ENCODE results near the gene UNC5C.
A peak's percentile ranks its signal among the peaks of the same experiment; 100 is the strongest.

UNC5C gene

DNA sequence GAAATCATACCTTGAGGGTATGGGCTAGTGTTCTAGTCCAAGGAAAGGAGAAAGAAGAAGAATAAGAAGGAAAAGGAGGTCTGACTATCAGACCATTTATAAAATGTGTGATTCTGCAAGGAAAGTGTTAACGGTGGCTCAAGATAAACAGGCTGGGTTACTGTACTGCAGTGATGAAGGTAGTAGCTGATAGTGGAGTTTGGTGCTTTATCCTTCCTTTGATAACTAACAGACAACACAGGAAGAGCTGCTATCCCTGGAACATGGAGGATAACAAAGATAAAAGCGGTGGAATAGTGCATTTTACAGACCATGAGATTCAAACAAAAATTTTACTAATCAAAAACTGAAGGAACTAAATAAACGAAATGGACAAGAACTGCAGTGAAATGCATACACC is 2.6 kb downstream of the UNC5C start:
- DNase-seq = no peak

DNA sequence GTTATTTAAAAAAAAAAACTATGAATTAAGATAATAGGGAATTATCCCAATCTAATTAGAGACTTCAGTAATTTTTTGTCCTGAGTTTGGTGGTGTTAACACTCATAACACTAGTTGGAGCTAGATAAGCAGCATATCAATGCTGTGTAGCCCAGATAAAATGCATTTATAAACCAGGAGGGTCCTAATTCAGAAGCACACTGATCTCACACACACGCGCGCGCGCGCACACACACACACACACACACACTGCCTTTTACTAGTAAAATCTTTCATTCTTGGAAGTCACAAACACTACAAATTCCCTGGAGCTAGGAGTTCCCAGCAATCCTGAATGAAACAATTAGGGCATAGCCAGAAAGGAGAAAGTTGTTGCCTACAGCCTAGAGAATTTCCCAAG is 3.2 kb downstream of the UNC5C start:
- no peak for DNase-seq

DNA sequence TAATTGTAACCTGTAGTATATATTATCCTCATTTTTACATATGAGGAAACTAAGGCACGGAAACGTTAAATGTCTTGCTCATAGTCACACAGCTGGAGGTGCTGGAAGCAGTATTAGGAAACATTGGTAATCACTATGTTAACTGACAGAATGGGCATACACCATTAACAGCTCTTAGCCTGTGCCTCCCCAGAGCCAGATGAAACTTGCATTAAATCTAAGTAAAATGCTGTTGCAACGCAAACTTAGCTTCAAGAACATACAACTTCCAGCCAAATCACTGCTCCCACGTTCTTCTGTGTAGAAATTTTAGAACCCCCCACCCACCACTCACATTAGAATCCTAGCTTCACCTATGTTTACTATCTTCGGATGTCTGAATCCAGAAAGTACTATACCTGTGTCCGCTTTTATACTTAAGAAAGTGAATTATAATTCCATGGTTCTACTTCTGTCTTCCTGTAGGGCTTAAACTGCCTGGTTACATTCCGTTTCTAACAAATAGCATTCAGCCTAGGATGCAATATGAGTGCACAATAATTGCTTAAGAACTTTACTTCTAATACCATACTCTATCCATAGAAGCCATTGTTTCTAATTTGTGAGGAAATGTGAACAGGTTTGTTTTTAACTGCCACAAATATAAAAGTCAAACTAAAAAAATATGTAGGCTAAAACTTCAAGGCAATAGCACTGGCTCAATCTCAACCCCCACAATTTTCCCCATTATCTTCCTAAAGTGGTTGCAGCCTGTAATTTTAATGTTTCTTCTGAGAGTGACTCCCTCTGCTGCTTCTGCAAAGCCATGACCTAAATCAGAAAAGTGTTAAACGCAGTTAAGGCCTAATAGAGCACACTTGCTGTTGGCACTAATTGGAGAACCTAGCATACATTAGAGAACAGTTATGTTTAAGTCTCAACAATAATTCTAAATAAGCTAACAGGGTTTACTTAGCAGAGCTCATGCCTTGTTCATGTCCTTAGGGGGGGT is 4.4 kb downstream of the UNC5C start:
- no peak for DNase-seq

DNA sequence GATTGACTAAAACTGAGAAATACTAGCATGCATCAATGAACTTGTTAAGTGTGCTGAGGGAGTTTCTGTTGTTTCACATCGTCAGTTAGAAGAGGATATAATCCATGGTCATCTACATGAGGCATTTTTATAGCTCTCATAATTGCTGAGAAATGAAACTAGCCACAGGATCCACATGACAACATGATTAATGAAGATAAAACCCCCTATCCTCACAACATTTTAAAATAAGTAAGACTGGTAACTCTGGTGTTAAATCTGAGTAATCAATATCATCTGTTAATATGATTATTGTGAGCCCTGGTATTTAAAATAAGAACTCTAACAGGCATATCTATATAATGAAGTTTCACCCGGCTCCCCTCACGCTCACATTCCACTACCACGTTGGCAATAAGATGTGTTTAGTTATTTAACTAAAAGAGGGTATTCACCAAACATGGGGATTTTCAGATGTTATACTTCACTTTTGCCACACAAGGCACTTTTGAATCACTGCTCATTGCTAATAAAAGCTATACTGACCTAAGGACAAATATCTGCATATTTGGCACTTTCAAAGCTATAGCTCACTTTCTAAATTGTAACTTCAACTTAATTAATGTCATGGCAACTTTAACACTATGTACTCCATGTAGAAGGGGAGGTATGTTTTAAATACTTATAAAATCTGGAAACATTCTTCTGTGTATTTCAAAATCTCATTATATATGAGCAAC is 6.7 kb downstream of the UNC5C start:
- no peak for DNase-seq

DNA sequence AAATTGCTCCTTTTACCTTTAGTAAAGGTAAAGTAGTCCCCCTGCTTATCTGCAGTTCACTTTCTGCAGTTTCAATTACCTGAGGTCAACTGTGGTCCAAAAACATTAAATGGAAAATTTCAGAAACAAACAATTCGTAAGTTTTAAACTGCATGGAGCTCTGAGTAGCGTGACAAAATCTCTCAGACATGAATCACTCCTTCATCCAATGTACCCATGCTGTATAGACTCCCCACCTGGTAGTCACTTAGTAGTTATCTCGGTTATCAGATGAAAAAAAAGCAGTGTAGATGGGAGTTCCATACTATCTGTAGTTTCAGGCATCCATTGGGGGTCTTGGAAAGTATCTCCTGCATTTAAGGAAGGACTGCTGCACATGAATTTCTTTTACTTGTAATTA is 7.7 kb downstream of the UNC5C start:
- DNase-seq = no peak

DNA sequence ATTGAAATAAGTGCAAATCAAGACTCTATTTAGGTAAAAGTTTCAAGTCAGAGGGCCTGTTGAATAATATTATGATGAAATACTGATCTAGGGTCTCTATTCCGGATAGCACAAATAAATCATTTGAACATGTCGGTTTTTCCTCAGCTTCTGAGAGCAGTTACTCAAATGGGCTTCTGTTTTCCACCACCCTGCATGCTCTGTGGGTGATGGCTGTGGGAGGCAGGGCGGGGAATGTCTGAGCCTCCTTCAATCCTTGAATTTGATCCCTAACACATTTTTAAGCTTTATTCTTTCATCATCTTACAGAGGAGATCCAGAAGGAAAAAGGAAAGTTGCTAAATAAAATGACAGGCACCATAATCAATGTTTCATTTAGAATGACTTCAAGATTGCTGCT is 8.5 kb downstream of the UNC5C start:
- no peak for DNase-seq

DNA sequence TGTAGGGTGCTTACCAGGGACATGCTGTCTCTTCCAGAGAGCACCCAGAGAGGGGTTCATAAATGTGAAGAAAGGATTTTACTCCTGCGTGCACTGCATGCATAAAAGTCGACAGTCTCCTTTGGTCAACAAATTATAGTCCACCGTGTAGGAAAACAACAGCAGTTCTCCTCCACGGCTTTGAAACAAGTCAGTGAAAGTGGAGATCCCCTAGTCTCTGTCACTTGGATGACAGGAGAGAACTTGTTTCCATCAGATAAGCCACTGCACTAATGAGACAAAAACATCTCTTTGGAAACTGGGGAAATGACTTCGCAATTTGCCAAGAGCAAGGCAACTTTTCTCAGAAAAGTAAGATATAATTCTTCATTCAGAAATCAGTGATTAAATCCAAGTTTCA is 9.7 kb downstream of the UNC5C start:
- no peak for DNase-seq

DNA sequence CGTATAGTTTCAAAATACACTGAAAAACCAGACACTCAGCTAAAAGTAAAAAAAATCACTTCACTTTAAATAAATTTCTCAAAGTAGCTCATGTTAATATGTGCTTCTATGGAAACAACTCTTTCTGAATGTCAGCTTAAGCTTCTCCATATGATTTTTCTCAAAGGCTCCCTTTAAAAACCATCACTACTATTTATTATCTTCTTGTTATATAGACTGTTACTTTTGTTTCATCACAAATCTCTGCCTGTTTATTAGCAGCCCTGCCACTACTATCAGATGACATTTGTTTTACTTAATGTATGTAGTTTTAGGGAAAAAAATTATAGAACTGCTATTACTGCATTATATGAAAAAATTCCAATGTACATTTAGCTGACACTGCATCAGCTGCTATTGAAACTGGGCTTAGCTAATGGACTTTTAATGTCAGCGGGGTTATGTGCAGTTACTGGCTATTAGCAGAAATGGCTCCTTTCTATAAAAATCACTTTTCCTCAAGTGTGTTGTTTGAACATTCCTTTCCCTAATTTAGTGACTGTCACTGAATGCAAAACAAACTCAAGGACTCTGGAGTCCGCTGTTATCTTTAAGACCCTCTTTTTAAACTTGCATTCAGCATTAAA is 10.8 kb downstream of the UNC5C start:
- DNase-seq = no peak

DNA sequence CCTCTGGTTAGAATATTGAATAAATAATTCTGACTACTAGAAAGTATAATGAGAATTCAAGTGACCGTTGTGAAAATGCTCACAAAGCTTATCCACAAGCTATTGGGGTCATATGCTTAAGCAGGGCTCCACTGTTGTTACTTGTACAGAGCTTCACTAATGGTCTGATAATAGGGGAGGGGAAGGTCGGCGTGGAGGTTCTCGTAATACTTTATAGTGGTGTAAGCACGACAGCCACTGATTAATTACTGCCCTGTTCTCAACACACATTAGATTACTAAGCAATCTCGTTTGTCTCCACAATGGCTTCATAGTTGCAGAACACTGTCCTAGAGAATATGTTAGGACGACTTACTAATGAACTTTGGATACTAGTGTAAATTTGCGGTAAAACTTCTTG is 11.6 kb downstream of the UNC5C start:
- no peak for DNase-seq

DNA sequence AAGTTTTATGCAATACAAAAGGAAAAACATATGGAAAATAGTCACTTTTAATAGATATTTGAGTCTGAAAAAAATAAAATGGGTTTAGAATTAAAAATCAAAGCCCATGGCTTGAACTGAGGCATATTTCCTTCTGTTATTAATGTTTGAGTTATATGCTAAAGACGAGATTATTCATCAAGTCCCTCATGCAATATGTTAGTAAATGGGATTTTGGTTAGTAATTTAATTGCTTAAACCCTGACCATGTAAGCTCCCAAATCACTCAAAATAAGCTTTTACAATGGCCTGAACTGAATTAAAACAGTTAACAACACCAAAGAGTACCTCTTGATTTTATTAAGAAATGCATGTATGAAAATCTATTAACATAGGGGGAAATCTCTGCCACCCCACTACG is 12.1 kb downstream of the UNC5C start:
- no peak for DNase-seq

DNA sequence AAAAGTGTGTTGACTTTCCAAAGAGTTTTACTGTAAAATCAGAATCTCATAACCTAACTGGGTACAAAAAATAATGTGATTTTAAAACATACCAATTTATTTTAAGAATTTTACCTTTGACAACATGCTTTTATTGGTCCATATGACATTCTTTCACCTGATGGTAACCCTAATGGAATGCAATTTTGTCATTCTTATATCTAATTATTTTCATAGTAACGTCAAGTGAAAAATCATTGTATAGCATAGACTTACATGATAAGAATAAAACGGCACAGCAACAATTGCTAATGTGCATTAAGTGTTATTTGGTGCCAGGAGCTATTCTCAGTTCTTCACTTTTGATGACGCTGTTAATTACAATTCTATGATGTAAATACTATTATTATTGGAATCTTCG is 13.6 kb downstream of the UNC5C start:
- DNase-seq = no peak

DNA sequence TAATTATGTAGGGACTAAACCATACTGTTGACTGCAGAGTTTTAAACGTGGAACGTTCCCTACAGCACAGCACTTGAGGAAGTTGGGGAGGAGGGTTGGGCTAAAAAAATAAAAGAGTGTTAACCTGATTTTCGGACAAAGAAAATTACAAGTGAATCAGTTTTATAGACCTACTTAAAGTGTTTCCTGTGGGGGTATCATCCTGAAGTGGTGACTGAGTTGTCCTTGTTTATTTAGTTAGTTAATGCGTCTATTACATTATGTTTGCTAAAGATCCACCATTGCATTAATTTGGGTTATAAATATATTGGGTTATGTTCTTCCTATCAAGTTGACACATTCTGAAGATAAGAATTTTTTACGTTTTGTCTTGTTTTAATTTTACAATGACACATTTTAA is 14.7 kb downstream of the UNC5C start:
- no peak for DNase-seq

DNA sequence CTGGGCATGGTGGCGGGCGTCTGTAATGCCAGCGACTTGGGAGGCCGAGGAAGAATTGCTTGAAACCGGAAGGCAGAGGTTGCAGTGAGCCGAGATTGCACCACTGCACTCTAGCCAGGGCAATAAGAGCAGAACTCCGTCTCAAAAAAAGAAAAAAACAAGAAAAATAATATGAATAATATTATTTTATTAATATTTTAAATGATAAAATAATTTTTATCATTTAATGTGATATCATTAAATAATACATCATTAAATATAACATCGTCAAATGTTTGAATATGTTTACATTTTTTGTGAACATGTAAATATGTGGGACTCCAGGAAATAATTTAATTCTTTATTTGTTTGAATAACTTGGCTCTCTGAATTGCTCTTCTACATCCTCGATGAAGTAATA is 15.5 kb downstream of the UNC5C start:
- DNase-seq = no peak

DNA sequence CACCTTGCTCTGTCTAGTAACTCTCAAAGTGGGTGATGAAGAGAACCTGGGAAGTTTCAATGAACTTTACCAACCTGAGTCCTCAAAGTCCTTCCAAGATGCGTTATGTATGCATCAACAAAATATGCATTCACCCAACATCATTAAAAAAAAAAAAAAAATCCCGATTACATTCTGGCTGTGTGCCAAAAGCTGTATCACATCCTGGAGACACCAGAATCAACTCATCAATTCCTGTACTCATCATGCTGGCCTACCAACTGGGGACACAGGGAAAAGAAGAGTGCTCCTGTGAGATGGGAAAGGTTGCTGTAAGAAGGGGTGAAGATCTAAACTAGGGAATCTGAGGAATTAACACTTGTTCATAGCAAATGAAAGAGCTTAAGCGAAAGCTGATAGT is 16.5 kb downstream of the UNC5C start:
- DNase-seq = no peak

DNA sequence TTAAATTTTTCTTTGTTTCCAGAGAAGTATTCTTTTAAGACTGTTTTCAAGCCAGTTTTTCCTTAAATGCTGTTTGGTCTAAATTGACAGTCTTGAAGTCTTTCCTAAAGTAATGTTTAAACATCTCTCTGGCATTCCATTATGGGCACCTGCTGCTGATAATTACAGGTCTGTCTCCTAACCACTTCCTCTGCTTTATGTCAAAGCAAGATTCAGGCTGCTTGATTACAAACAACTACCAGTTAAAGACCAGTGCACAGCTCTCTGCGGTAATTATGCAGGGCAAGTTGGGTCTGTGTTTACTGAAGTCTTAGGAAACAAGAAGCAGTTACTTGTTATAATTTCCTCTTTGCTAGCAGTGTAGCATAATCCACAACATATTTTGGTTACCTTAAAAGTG is 17.6 kb downstream of the UNC5C start:
- DNase-seq = peak; percentile 33

DNA sequence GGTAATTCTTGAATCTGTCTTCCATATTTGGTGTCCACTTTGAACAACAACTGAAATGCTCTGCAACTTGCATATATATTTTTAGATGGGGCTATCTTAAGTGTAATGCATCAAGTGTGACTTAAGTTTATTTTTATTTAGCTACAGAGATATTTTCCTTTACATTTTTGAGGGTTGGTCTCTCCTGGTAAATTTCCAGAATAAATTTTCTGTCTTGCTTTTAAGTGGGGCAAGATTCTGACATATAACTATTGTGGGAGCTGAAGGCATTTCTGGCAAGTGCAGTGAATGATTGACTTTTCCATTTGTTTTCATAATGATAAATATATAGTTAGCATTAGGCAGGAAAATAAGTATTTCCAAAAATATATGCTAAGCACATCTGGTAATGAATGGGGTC is 18.8 kb downstream of the UNC5C start:
- no peak for DNase-seq

DNA sequence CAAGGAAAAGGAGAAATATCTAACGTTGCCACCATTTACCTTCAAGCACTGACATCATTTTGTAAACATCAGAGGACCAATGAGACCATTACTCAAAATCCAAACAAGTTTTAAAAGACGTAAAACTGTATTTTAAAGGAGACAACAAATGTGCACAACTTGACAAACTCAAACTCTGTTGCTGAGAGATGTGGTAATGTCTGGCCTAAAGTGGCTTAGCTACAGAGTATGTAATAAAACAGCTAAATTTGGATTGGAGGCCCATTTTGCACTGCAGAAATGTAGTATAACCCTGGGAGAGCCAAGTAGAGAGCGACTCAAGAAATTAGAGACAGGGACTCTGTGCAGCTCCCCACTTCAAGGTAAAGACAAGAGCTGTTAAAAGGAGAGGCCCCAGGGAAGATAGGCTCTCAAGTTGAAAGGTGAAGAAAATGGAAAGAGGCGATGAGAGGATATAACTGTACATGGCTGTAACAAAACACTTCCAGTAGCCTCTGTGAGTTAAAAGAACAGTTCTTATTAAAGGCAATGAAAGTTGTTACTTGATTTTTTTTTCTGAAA is 20.3 kb downstream of the UNC5C start:
- DNase-seq = no peak

DNA sequence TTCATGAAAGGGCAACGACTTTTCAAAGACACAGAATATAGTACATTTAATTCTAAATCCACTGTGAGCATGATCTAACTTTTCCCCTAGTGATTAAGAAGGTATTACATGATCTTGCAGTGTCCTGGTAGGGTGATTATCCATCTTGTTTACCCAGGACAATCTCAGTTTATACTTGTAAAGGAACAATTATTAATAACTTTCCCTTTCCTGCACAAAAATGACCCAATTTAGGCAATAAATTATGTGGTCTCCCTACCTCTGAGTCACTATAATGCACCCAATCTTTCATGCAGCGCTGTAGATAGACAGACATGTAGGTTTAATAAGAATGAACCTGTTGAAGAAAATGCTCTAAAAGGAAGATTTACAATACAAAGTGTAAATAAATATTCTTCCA is 22.7 kb downstream of the UNC5C start:
- DNase-seq = no peak

DNA sequence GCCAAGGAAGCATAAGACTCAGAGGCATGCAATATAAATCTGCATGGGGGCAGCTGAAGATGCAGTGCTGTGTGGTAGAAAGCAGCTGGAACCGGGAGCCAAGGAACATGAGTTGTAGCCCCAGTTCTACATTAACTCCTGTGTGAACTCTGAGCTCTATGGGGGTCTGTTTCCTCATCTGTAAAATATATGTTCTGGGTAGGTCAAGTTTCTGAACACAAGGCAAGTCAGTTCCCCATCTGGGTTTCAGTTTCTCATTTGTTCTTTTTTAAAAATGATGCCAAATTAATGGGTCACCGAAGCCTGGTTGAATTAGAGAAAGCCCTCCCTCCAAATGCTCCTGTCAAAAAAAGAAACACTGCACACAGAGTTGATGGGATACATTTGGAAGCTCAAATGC is 24.0 kb downstream of the UNC5C start:
- DNase-seq = no peak

DNA sequence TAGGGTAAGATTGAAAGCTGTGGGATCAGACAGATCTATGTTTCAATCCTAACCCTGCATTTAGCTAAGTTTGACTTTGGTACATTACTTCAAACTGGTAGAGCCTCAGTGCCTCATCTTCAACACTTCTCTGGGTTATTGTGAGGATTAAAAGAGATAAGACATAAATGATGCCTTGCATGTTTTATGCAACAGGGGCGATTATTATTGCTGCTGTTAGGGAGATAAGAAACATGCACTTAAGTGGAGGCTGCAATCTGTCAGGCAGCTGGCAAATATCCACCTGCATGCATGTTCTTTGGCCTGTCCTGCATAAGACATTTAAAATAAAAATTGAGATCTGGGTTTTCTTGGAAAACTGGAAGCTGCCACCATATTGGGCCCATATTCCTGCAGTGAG is 24.6 kb downstream of the UNC5C start:
- no peak for DNase-seq

DNA sequence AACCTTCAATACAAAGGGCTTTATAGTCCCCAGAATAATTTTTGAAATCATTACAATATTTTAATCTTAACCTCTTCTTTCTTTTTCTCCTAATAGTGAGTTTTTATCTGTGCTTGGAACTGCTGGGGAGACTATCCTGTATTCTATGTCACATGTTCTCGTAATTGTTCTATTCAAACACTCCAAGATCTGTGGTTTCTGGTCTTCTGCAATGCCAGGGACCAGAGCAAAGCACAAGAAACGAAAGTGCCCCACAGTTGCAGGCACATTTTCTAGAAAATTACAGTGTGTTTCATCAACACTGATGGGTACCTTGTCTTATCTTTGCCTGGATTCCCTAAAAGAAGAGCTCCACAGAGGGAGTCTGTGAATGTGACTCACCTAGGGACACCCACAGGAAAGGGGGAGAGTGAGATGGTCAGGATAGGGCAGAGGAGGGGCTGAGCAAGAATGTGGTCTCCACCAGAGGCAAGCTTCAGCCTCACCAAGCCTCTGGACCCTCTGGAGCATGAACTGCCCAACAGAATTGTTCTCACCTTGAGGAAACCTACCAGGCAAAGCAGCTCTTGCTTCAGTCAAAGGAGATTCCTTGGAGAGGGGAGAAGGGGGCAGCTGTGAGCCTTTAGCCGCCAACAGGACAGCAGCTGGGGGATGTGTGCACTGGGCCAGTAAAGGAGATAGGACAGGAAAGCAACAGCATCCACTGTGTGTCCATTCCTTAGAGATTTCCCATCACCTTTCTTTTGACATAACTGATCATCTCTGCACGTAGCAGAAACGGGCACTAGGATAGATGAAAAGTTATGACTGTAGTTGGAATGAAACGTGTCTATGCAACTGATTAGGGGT is 25.9 kb downstream of the UNC5C start:
- DNase-seq = no peak

DNA sequence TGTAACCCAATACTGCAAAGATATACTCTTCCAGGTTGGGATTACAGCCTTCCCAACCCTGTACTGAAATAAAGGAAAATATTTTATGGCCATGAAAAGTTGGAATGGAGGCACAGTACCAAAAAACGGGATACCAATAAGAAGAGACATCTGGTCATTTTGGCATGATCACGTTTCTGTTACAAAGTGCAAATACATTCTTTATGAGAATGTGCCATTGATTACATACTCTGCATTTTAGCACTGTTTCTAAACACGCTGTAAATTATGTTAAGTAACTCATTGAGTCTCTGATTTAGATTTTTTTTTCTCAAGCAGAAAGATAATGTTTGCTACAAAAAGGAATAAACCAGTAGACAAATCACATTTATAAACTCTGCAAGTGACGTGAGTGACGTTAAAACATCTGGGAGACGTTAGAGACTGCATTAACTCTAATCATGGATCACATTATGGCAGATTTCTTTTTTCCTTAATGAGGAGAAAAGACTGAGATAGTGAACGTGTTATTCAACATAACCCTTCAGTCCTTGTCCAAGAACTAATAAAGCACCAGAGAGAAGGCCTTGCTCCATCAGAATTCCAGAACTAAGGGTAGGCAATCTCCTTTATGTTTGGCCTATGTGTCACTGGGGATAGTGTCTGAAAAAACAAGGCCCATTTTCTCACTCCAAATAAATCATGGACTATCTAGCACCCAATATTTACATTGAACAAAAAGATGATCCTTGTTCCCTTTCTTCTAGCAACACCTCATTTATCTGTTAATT is 31.0 kb downstream of the UNC5C start:
- no peak for DNase-seq
